Activated CD4-positive, CD25-positive, alpha-beta regulatory T cell (primary cell): ENCODE measurements around the gene MARK2.
A peak's percentile ranks its signal among the peaks of the same experiment; 100 is the strongest.

Experiments used
- DNase-seq, 4 experiments: peaks; one replicate each; lab custom pipeline; 2025; lab: John Stamatoyannopoulos, UW

The MARK2 gene

GRCh38 chr11:63929616-63930015 lies 90.7 kb downstream of the MARK2 start:
- DNase-seq, result no peak

DNA sequence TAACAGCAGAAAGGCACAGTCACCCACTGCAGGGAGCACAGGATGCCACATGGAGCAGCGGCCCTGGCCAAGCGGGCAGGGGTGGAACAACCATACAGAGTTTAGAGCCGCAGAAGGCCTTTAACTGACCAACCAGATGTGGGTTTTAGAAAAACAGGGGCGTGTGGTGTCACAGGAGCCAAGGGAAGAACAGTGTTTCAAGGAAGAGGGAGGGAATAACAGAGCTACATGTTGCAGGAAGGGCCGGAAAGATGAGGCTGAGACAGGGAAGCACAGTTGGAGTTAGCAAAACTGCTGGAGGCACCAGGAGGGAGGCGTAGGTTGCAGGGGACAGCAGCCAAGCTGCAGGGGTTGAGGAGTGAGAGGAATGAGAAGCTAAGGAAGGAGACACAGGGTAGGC lies 92.1 kb downstream of the MARK2 start:
- DNase-seq, result no peak

- no peak for DNase-seq
These were observed 93.0 kb downstream of the MARK2 start for GRCh38 chr11:63931876-63932275.

DNA sequence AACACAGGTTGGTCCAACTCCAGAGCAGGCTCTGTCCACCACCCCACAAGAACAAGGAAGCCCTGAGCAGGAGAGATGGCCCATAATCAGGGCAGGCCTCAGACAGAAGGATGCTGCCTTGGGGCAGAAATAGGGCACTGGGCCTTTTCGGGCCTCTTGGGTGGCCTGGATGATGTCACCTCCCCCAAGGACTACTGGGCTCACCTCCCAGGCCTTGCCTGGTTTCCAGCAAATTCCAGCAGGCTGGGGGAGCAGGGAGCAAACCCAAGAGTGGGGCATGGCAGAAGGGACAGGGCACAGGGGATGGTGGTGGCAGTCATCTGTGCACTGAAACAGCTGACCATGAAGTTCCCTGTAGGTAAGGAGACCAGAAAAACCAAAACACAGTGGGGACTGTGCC lies 94.5 kb downstream of the MARK2 start:
- DNase-seq, result no peak

DNA sequence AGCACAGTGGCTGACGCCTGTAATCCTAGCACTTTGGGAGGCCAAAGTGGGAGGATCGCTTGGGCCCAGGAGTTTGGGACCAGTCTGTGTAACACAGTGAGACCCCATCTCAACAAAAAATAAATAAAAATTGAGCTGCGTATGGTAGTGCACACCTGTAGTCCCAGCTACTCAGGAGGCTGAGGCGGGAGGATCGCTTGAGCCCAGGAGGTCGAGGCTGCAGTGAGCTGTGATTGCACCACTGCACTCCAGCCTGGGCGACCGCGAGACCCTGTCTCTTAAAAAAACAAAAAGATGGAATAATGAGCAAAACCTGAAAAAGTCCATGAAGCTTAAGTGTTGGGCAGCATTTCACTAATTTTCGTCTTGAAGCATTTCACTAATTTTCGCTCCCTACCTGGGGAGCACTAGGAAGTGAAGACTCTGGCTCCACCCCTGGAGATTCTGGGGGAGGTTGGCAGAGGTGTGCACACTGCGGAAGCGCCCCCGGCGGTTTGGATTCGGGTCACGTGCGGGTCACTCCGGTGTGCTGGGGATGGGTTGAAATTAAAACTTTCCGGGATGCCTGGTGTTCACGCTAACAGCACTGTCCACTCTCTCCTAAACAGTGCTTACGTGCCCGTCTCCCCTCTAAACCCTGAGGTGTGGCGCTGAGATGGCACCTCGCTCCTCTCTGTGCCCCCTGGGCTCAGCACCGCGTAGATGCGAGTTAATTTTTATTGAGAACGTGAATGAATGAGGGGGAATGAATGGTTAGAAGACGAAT lies 99.0 kb downstream of the MARK2 start:
- no peak for DNase-seq

DNA sequence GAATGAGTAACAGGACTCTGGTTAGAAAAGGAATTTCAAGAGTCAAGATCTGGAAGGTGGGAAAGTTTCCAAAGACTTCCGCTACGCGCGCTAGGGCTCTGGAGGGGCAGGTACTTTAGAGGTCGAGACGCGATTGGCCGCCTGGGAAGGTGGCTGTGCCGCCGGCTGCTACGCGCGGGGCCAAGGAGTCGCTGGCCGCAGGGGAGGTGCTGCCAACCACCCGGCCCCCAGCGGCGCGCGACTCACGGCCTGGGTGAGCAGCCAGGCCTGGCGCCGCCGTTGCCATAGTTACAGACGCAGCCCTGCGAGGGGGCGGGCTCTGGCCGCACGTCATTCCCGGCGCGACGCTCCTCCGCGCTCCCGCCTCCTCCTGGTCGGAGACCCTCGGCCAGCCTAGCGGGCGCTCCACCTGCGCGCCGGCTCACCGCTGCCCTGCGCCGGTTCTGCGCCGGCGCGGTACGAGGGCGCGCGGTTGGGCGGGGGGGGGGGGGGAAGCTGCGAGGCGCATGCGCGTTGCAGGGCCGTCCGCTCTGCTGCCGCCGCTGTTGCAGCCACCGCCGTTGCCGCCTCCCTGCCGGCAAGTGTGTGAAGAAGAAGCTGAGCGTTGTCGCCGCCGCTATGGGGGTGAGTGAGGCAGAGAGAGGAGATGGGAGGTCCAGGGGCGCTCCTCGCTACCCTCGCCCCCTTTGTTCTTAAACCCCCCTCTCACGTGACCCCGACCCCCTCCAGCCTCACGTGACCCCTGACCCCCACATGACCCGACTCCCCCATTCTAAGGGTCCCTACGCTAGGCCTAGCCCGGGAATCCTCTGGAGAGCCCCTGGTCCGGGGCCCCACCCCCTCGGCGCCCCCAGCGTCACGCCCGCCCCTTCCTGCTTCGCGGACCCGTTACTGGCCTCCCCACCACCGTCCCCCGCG lies 99.8 kb downstream of the MARK2 start, which contains the start of gene NAA40:
Gene NAA40, plus strand, starts transcription at position 524 of the 918 bp plus-strand sequence. Its CDS starts 95 bp downstream, at position 619.
- DNase-seq, result peak; percentile 76 to 87 (median 84)

DNA sequence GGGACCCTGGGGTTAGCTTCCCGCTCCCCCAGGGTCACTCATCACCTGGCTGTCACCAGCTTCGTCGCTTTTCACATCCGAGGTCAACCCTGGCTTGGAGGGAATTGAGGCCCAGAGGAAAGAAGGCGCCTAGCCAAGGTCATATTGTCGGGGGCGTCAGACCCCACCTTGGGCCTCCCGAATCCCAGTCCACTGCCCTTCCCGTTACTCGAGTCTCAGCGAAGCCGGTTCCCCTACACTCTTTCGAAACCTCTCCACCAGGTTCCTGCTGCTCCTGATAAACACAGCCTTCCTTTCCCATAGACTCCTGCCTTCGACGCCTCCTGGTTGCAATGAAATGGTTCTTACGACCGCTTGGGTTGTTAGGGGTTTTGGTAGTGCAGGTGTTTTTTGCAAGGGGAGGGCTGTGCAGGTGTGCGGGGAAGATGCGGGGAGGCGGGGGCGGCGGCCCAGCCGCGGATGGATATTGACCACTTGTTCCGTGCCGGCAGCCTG lies 100.5 kb downstream of the MARK2 start:
- DNase-seq, result no peak

DNA sequence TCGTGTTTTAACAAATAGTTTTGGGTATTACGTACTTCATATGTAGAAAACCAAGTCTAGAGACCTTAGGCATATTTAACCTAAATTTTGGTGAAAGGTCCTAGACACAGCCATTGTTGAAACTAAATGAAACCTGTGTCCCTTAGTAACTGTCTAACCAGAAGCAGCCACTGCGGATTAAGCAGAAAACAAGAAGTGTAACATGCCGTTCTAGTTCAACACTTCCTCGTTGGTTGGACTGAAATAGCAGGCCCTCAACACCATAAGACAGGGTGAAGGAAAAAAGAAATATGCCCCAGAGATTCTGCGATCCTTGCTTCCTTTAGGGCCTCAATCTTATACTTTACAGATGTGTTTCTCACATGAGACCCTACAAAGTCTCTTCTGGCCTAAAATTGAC lies 101.9 kb downstream of the MARK2 start:
- DNase-seq, result no peak

DNA sequence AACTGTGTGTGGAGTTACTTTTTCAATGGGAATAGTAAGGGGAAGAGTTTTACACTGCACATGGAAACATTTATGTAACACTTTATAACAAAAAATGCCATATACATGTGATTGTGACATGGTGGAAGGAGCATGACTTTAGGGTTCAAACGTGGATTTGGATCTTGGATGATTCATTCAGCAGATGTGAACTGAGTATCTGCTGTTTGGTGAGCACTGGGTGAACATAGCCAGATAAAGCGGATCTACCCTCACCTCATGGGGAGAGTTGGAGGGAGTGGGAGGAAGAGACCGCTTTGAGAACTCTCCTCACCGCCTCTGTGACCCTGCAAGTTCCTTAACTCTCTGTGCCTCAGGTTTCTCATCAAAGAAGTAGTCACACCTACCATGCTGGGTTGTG lies 103.0 kb downstream of the MARK2 start:
- no peak for DNase-seq

DNA sequence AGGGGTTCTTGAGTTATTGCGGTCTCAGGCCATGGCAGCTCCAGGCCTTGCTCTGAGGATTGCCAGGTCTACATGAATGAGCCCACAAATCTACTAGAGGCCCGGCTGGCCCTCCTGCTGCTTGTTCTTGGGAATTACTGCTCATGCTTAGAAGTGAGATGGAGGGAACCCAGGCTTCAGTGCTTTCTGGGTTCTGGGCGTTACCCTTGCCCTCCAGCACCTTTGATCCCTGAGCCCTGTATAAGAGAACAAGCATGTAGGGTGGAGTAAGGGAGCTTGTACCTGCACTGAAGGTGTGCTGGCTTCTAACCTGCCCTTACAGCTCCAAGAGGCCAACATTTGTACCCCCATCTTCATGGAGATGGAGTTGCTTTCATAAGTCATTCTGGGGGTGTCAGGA lies 103.9 kb downstream of the MARK2 start:
- no peak for DNase-seq

DNA sequence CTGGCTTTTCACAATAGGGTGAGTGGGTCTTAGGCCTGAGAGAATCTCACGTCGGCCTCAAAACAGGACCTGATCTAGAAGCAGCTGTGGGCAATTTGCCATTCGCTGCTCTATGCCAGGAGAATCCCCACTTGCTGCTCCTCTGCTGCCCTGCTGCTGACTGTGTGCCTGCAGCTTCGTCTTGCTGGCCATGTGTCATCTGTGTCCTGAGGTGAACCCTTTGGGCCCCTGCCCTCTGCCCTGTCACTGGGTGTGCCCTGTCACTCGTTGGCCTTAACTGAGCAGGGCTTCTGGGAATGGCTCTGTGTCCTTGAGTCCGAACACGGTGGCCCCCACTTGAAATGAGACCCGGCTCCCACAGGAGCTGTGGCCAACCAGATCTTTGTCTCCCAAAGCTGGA lies 106.1 kb downstream of the MARK2 start:
- DNase-seq, result no peak

DNA sequence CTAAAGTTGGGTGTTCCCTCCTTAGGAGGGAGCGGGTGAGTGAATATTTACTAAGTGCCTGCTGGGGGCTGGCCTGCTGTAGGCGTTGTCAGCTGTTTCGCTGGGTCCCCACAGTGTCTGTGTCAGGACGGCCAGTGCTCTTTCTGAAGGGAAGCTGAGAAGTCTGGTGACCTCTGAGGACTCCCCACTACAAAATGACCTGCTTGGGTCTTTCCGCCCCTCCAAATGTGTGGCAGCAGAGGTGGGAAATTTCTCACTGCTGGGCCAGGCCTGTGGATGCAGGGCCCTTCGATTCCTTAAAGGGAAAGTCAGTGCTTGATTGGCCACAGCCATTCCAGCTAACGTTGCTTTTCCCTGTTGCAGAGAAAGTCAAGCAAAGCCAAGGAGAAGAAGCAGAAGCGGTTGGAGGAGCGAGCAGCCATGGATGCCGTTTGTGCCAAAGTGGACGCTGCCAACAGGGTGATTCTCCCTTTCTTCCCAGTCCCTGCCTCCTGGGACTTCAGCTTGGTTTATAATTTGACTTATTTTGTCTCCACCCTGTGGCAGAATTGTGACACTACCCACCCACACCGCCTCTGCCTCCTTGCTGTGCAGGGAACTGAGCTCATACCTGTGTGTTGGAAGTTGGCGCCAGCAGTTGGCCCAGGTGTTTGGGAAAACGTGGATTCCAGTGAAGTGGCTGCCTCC lies 106.7 kb downstream of the MARK2 start:
- peak in 1 of 4 experiments; percentile 6 for DNase-seq

GRCh38 chr11:63951779-63952536 lies 113.0 kb downstream of the MARK2 start:
- DNase-seq, result no peak

DNA sequence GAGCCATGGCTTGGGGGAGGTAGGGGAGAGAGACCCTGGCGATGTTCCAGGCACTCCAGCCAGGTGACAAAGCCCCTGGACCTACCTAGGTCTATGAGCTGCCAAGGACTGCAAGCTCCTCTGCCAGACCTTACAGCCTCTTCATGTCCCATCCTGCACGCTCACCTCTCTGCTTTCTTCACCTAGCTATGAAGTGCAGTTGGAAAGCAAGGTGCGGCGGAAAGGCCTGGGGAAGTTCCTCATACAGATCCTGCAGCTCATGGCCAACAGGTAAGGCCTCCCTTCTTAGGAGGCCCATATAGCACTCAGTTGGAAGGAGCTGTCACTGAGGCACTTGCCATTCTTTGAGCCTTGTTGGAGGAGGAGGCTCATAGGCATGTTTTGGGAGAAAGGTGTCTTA lies 113.7 kb downstream of the MARK2 start:
- no peak for DNase-seq

- no peak for DNase-seq
These were observed 119.1 kb downstream of the MARK2 start for GRCh38 chr11:63958008-63958407.
